GM18873 (cell line): Measurements from ENCODE around the gene DCT.

ENCODE experiments used
- ATAC-seq: cut with Tn5 transposase; IDR thresholded peaks from one replicate; pipeline ENCODE4 v1.9.1; 2021; ENCODE audit warnings: mild to moderate bottlenecking, moderate library complexity, moderate number of reproducible peaks; ENCODE audit not compliant: unreplicated experiment, low FRiP score

DCT gene

GRCh38 chr13:94408314-94409036 lies 71.0 kb downstream of the DCT start:
- ATAC-seq: no peak

- no peak for ATAC-seq
Measured at GRCh38 chr13:94400874-94401273, 78.6 kb downstream of the DCT start.

- no peak for ATAC-seq
Measured at GRCh38 chr13:94399812-94400211, 79.7 kb downstream of the DCT start.

- ATAC-seq: no peak
Measured at GRCh38 chr13:94395860-94396259, 83.6 kb downstream of the DCT start.

- no peak for ATAC-seq
Measured at GRCh38 chr13:94394723-94395122, 84.8 kb downstream of the DCT start.

GRCh38 chr13:94390881-94391280 lies 88.6 kb downstream of the DCT start:
- no peak for ATAC-seq

- no peak for ATAC-seq
Measured at GRCh38 chr13:94389604-94390351, 89.7 kb downstream of the DCT start.

GRCh38 chr13:94387047-94387446 lies 92.4 kb downstream of the DCT start:
- no peak for ATAC-seq
